ENCODE results near the gene RNF208.

The RNF208 gene

DNA sequence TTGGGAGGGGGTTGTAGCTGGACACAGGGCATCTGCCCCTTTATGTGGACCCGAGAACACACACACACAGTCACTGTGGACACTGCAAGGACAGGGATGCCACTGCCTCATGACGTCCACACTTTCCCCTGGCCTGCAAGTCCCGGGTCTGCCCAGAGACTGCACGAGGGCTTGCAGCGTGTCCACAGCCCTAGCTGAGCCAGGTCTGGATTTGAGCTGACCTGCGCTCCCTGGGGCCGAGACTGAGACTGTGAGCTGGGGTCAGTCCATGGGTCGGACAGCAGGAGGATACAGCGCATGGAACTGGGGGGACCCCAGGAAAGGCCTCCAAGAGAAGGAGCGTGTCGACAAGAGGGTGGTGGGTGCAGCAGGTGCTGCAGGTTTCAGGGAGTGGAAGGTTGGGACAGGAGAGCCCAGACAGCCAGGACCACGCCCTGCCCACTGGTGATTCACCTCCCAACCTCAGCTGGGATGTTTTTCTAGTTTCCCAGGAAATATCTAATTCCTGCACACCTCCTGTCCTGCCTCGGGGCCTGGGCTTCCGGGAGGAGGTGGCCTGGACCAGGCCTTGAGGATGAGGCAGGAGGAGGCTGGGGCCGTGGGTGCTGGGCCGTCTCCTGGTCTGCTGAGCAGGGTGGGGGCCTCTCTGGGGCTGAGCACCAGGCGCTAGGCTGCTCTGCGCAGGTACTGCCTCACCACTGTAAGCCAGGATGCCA, 4.5 kb upstream of the RNF208 start:
- no peak for DNase-seq

GRCh38 chr9:137225699-137226331, 3.8 kb upstream of the RNF208 start:
- no peak for DNase-seq

DNA sequence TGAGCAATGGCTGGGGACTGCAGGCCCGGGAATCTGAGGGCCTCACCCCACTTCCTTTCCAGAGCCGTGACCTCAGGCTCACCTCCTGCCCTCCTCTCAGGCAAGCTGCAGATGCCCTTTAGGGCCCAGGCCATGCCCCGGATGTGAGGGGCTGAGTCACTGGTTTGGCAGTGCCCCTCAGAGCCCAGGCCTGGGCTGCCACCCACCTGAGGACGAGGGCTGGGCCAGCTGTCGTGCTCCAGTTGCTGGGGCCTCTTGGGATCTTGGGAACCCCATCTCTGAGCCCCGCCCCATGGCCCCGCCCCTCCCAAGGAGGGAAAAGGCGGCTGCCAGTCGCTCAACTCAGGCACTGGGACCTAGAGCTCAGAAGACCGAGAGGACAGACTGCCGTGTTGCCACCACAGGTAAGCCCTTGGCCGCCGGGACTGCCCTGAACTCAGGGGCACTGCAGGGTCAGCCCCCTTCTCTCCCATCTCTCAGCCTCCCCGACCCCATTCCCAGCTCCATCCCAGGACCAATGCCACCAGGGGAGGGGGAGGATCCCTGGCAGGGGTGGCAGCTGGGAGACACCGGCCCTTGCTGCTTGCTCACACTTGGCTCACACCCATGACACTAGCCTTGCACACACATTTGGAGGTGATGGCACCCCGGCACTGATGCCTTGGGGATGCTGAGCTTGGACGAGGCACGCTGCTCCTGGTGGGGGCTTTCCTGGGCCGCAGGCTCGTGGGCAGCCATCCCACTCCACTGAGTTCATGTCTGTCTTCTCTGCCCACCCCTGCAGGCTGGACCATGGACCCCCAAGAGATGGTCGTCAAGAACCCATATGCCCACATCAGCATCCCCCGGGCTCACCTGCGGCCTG, 3.0 kb upstream of the RNF208 start, which contains the start of gene CYSRT1:
Gene CYSRT1 (plus strand): TSS at position 345 of the 865 bp plus-strand sequence. CDS start 448 bp downstream, at position 793.
- DNase-seq, result no peak

GRCh38 chr9:137223078-137223970, 1.3 kb upstream of the RNF208 start:
- DNase-seq, result peak; percentile 82

DNA sequence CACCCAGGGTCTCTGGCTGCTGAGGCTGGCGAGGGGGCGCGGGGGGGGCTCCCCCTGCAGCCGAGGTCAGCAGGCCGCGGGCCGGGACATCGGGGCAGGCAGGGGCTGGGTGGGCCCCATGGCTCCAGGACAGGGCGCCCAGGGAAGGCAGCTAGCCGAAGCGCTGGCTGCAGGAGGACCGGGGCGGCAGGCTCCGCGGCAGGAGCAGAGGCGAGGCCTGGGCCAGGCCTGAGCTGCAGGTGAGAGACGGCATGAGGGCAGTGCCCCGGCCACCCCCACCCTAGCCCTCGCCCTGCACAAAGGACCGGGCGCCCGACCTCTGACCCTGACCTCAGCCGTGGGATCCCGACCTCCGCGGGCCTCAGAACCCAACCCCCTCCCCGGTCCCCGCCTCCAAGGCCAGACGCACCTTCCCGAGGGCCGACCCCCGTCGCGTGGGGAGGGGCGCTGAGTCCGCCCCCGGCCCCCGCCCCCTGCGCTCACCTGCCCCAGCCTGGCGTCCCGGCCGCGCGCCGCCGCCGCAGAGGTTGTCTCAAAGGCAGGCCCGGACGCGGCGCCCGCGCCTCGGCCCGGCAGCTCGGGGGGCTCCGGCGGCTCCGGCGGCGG, 431 bp downstream of the RNF208 start:
- no peak for DNase-seq

DNA sequence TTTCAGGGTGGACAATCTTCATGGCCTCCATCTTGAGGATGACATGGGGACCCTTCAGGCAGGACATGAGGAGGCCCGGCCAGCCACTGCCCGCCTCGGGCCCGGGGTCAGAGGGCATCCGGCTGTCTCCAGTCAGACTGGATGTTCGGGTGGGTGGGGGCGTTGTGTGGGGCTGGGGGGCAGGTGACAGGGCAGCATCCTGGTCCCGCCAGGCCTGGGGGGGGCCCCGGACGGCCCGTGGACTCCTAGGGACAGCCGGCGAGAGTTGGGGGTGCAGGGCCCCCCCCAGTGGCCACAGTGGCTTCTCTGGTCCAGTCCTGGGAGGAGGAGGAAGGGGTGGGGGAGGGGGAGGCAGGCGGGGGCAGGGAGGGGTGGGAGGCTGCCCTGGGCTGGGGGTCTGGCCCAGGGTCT, 940 bp downstream of the RNF208 start:
- DNase-seq, result no peak

GRCh38 chr9:137220317-137221094, 1.5 kb downstream of the RNF208 start:
- DNase-seq, result no peak

DNA sequence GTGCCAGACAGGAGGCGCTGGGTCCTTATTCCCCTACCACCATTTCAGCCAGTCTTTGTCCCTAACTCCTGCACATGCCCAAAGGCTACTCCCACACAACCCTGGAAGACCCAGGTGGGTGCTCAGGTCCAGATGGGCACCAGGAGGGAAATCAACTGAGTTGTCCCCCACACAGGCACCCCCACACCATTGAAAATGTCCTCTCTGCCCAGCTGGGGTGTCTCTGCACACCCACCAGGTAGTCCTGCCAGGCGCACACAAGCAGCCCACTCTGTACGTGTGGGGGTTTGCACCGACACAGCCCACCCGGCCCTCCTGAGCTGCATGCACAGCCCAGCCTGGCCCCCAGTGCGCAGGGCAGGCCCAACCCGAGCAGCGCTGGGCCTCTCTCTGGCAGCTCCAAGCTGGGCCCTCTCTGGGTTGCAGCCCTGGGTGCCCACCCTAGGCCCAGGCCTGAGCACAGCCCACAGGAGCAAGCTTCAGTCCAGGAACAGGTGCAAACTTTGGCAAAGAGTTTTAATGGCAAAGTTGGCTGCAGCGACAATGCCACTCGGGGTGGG, 2.2 kb downstream of the RNF208 start:
- DNase-seq, result no peak

DNA sequence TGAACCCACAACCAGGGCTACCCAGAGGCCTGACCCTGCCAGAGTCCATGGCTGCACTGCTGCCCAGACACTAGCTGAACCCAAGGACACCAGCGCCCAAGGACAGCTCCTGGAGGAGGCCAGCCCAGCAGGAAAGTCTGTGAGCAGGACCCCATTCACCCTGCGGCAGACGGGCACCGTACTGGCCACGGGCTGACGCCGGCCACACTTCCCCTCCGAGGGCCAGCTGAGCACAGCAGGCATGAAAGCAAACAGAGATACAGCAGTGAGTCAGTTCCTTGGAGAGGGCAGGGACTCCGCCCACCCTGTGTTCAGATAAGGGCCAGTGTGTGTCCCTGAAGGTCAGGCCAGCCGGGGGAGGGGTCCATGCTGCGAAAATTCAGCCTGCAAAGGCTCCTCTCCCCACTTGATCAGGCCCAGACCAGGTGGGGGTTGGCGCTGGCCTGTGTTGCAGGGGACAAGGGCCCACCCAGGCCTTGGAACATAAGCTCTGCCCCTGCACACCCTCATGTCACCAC, 3.2 kb downstream of the RNF208 start:
- no peak for DNase-seq

DNA sequence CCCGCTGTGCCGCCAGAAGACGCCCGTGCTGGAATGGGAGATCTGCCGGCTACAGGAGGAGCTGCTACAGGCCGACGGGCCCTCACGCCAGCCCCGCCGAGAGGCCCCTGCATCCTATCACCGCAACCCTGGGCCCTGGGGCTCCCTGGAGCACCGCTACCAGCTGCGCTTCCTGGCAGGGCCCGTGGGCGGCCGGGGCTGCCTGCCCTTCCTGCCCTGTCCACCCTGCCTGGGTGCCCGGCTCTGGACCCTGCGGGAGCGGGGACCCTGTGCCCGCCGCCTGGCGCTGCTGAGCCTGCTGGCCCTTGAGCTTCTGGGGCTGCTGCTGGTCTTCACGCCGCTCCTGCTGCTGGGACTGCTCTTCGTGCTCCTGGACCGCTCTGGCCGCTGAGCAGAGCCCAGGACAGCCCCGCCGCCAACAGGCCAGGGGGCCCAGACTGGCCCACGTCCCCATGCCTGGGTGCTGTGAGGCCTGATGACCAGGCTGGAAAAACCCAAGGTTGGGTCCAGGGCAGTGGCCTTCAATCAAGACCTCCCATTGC, 3.8 kb downstream of the RNF208 start:
- no peak for DNase-seq

DNA sequence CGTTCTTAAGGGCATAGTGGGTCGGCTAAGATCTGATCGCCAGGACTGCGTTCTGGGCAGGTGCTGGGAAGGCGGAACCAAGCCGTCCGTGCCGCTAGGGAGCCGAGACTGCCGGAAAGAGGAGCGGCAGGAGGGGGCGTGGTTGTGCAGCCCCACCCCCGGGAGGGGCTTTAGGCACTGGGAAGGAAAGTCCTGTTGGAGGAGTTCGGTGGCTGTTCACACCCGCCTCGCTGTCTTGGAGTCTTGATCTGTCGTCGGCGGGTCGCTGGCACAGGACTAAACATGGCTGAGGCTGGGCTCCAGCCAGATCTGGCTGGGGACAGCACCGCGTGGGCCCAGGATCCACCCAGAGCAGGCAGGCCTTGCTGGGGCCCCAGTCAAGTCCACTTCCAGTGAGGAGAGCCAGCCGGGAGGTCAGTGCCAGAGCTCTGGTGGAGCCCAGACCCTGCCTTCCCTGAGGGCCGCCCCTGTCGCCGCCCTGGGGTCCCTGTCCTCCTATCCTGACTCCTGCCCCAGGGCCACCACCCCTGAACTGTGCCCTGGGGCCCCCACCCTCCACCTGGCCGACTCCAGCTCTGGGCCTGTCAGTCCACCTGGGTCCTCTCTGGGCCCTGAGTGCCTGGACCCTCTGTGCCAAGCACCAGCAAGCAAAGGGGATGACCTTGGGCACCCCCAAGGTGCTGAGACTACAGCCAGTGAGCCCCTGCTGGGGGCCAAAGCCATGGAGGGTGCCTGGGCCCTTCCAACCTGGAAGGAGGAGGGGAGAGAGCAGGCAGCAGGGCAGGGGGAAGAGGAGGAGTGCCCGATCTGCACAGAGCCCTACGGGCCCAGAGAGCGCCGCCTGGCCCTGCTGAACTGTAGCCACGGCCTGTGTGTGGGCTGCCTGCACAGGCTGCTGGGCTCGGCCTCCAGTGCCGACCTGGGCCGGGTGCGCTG, 4.5 kb downstream of the RNF208 start:
- DNase-seq, result no peak

- DNase-seq, result no peak
Measured at GRCh38 chr9:137216188-137216965, 5.7 kb downstream of the RNF208 start.

DNA sequence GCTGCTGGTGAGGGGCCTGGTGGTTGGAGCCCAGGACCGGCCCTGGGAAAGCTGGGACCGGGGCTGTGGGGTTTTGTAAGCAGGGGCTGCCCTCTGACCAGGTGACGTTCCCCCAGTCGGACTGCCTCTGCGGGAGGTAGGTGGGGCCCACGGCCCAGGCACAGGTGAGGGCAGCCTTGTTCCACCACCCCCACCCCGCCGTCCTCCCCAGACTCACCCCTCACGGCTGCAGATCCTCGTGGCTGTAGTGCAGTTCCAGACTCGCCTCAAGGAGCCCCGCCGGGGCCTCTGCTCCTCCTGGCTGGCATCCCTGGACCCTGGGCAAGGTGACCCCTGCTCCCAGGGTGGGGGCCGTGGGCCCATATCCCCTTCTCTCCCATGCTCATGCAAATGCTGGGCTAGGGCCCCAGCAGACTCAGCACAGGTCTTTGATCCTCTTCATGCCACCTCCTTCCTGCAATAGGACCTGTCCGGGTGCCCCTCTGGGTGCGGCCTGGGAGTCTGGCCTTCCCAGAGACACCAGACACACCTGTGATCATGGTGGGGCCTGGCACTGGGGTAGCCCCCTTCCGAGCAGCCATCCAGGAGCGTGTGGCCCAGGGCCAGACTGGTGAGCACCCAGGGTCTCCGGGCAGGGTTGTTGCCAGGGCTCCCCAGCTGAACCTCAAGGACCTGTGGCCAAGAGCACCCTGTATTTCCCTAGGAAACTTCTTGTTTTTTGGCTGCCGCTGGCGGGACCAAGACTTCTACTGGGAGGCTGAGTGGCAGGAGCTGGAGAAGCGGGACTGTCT, 6.6 kb downstream of the RNF208 start:
- no peak for DNase-seq

GRCh38 chr9:137214620-137215019, 7.4 kb downstream of the RNF208 start:
- no peak for DNase-seq

DNA sequence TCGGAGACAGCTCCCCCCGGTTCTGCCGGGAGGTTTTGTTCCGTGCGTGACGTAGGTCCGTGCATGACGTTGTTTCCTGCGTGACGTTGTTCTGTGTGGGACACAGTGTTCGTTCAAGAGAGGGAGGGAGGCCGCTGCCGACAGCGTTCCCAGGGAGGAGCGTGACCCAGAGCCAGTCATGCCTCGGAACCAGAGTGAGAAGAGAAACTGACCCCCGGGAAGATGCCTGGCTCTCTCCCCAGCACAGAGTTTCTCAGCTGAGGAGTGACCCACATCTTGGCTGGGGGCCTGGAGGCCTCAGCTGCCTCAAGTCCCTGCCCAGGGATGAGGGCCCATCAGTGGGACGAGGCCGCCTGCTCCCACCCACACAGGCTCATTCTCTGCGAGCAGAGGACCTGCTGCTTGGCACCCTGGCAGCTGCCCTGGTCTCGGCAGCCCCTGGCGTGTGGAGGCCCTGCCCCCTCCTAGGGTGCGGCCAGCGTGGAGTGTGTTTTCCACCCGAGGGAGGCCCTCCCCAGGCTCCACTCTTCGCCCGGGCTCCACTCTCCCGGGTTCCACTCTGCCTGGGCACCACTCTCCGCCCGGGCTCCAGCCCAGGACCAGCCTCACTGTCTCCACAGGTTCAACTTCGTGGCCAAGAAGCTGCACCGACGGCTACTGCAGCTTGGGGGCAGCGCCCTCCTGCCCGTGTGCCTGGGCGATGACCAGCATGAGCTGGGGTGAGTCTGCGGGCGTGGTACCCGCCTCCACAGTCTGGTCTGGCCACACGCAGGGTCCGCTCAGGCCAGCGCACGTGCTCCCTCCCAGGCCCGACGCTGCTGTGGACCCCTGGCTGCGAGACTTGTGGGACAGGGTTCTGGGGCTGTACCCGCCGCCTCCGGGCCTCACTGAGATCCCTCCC, 8.6 kb downstream of the RNF208 start:
- DNase-seq, result no peak

- no peak for DNase-seq
Measured at GRCh38 chr9:137212520-137212919, 9.5 kb downstream of the RNF208 start.

Measured in NCI-H526 treated with DMSO at 0.1 percent for 48 hours (cell line).